Measurements from ENCODE around the gene HACE1. TPM values are rescaled to one million over a fixed set of nuclear protein-coding genes. Genes with fewer than 3 reads are reported as not detected.

HACE1 gene
- total RNA-seq, 1 donor from 2014 or later = 16.2 TPM

- no peak for DNase-seq (ENCODE audit: low read depth)
- no peak for TF ChIP-seq CTCF (conservative IDR thresholded peaks at IDR 0.05; ENCODE audit: low read depth, low read length)
- H3K4me3 ChIP-seq (ENCODE audit: low read depth, low read length) = no peak overlapping the region
Measured at GRCh38 chr6:104713982-104714381, 145.7 kb downstream of the HACE1 start.

DNA sequence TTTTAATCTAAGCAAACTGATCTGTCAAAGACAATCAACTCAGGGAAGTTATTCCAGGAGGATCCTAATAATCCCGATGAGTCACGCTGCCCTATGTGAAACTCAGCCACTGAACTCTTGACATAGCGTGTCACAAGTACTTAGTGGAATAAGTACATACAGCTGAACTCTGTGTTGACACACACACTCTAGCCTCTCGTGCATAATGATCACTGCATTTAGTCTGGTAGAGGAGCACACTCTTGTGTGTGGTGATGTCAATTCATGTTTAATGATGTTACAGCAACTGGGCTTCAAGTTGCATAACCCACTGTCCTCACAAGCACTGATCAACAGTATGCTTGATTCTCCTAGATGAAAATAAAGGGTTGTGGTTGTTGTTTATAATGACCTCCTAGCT lies 148.3 kb downstream of the HACE1 start:
- peak; percentile 87 for DNase-seq (ENCODE audit: low read depth)
- no peak for TF ChIP-seq CTCF (conservative IDR thresholded peaks at IDR 0.05; ENCODE audit: low read depth, low read length)

DNA sequence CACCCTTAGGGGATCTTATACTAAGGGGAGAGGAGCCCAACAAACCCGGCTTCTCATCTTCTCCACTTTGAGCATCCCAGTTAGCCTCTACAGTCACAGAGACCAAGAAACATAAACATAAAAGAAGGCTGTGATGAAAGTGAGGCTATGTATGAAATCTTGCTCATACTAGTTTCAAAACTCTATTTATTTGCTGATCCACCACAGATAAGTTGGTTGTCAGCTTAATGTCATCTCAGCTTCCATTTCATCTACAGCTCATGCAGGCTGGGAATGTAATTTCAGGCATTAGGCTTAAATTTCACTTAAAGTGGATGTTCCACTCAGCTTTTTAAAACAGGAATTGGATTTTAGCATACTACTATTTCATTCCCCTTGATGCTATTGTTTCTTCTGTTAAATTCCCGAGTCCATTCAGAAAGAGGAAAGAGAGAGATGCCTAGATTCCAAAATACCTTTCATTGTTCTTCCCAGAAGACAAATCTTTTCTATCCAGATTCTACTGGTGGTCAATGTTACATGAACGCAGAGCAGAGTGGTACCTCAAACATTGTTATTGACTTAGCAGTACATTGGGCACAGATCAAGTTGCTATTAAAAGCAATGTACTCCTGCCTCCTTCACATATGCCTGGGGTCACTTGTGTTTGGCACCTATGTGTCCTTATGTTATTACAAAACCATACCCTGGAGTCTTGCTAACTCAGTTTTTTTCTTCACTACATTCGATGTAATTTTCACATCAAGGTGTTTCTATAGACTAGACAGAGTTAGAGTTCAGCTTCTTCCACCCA lies 149.0 kb downstream of the HACE1 start:
- DNase-seq (ENCODE audit: low read depth) = no peak
- H3K4me3 ChIP-seq (ENCODE audit: low read depth, low read length) = no peak overlapping the region
- no peak for TF ChIP-seq CTCF (conservative IDR thresholded peaks at IDR 0.05; ENCODE audit: low read depth, low read length)

More for the DNA sequence above, 148.3 kb downstream of the HACE1 start:
- H3K4me3 ChIP-seq (ENCODE audit: low read depth, low read length) = no peak overlapping the region

DNA sequence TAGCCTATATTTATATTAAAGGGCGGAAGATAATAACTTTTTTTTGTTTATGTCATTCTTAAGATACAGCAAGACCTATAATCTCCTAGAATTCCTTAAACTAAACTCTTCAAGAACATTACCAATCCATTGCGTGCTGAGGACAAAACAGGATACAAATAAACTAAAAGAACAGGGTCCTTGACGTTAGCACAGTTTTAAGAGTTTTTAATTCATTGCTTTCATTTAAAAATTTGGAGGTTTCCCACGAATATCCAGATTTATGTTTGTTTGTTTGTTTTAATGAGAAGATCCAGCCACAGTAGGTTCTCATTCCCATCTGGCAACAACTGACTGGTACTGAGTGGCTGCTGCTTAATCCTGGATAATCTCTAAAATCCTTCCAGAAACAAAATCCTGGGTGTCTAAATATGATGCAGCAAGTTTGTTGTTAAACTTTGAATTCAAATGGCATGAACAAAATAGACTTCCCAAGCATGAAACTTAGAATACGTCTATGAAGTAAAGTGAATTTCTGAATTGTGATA lies 153.7 kb downstream of the HACE1 start:
- no peak overlapping the region for H3K4me3 ChIP-seq (ENCODE audit: low read depth, low read length)
- no peak for DNase-seq (ENCODE audit: low read depth)
- TF ChIP-seq CTCF (conservative IDR thresholded peaks at IDR 0.05; ENCODE audit: low read depth, low read length) = no peak

GRCh38 chr6:104705095-104705707 lies 154.5 kb downstream of the HACE1 start:
- DNase-seq (ENCODE audit: low read depth) = peak; percentile 52
- TF ChIP-seq CTCF (conservative IDR thresholded peaks at IDR 0.05; ENCODE audit: low read depth, low read length) = no peak

GRCh38 chr6:104704191-104704590 lies 155.5 kb downstream of the HACE1 start:
- TF ChIP-seq CTCF (conservative IDR thresholded peaks at IDR 0.05; ENCODE audit: low read depth, low read length) = no peak
- no peak for DNase-seq (ENCODE audit: low read depth)
- H3K4me3 ChIP-seq (ENCODE audit: low read depth, low read length) = no peak overlapping the region

More at GRCh38 chr6:104705095-104705707, 154.5 kb downstream of the HACE1 start:
- H3K4me3 ChIP-seq (ENCODE audit: low read depth, low read length) = no peak overlapping the region

Measured in epithelial cell of proximal tubule (primary cell).